Esophagus squamous epithelium (tissue), 4 donors: Measurements from ENCODE around the gene SPANXN3.

Experiments used
- CTCF ChIP-seq, 6 experiments: fragments of 450-650 bp in 4 of 6; fragments of 200-600 bp in 2 of 6; sonication (generic) in 2 of 6; IDR thresholded peaks; one replicate each; pipeline ENCODE4 v1.5.1; 2016 to 2019; ENCODE audit warnings: antibody characterized with exemption in 6 of 6, mild to moderate bottlenecking in 4 of 6, moderate library complexity in 4 of 6
- POLR2A ChIP-seq, 4 donors: fragments of 450-650 bp; IDR thresholded peaks; one replicate each; pipeline ENCODE4 v1.6.1; 2017; ENCODE audit warnings: antibody characterized with exemption in 4 of 4, mild to moderate bottlenecking in 4 of 4, moderate library complexity in 3 of 4

GRCh38 chrX:143476751-143477150 lies 40.5 kb downstream of the SPANXN3 start:
- TF ChIP-seq POLR2A (IDR thresholded peaks at IDR 0.05): no peak
- TF ChIP-seq CTCF (IDR thresholded peaks at IDR 0.05): no peak
